Endothelial cell of umbilical vein (primary cell): ENCODE data around the gene SCLY. TPM values are rescaled to one million over a fixed set of nuclear protein-coding genes. Genes with fewer than 3 reads are reported as not detected.

ENCODE experiments used
- BruUV-seq: library from RNA; stranded (reverse); fragments of 400-500 nt; replicated peaks from 2 replicates; lab custom pipeline; 2021; lab: Mats Ljungman, UMichigan
- CTCF ChIA-PET: fragments of 300-600, 350-600 bp; sonication (Branson Sonifier 250); formaldehyde crosslinking; loops from one replicate; lab custom pipeline; 2021; ENCODE audit warnings: antibody characterized with exemption, inconsistent platforms; lab: Charles Lee
- POLR2A ChIA-PET: fragments of 300-600, 350-600 bp; sonication (Branson Sonifier 250); formaldehyde crosslinking; loops from one replicate; lab custom pipeline; 2021; ENCODE audit warnings: antibody characterized with exemption, inconsistent platforms; lab: Charles Lee
- DNase-seq: peaks from one replicate; pipeline ENCODE4 v3.0.0-alpha.2; 2011; ENCODE audit warnings: low read depth, low spot score
- FAIRE-seq: peaks from 2 replicates; lab custom pipeline; 2011; peaks lifted over from hg19 to GRCh38; lab: Jason Lieb, UNC
- H2AFZ ChIP-seq: 2 replicates; pipeline ENCODE4 v1.6.0; 2012; ENCODE audit warnings: low read depth, low read length, control low read depth, inconsistent platforms
- H3K27ac ChIP-seq: 2 replicates; pipeline ENCODE4 v1.5.1; 2011; ENCODE audit warnings: low read depth, mild to moderate bottlenecking, control low read depth, low read length, moderate library complexity; ENCODE audit not compliant: insufficient read depth
- H3K27me3 ChIP-seq, 2 experiments: 2 replicates each; pipeline versions ENCODE4 v1.6.0 to v1.6.1; 2011; ENCODE audit warnings: low read length in 2 of 2, mixed read lengths in 1 of 2; ENCODE audit not compliant: control insufficient read depth in 2 of 2, insufficient read depth in 2 of 2
- H3K36me3 ChIP-seq, 2 experiments: 2 replicates in 1 of 2; 3 replicates in 1 of 2; pipeline ENCODE4 v1.5.1; 2011; ENCODE audit warnings: low read length in 2 of 2, mild to moderate bottlenecking in 1 of 2, moderate library complexity in 1 of 2; ENCODE audit not compliant: control insufficient read depth in 2 of 2, insufficient read depth in 2 of 2; ENCODE audit errors: extremely low read depth in 1 of 2
- H3K4me1 ChIP-seq: 3 replicates; pipeline ENCODE4 v1.5.1; 2011; ENCODE audit warnings: mild to moderate bottlenecking, low read length; ENCODE audit not compliant: control insufficient read depth, insufficient read depth; ENCODE audit errors: extremely low read depth
- H3K4me2 ChIP-seq: 2 replicates; pipeline ENCODE4 v1.6.1; 2011; ENCODE audit warnings: low read length, control low read depth, mixed read lengths; ENCODE audit not compliant: insufficient read depth
- H3K4me3 ChIP-seq, 3 experiments: fragments of 200-600 bp in 1 of 3; sonication (generic), shearing (Covaris generic) in 1 of 3; replicated peaks in 1 of 3; 2 replicates each; pipeline ENCODE4 v1.5.1; 2011 to 2016; ENCODE audit warnings: control low read depth in 3 of 3, low read length in 3 of 3, mild to moderate bottlenecking in 2 of 3, inconsistent platforms in 1 of 3, low read depth in 1 of 3, moderate library complexity in 1 of 3; ENCODE audit not compliant: insufficient read depth in 1 of 3
- H3K79me2 ChIP-seq: 2 replicates; pipeline ENCODE4 v1.6.0; 2012; ENCODE audit warnings: low read length, inconsistent platforms; ENCODE audit not compliant: control insufficient read depth, insufficient read depth
- H3K9ac ChIP-seq: replicated peaks from 2 replicates; pipeline ENCODE3; 2011; ENCODE audit warnings: low read length, control low read depth; ENCODE audit not compliant: insufficient read depth; ENCODE audit errors: extremely low read depth
- H3K9me1 ChIP-seq: replicated peaks from 3 replicates; pipeline ENCODE4 v1.6.0; 2011; ENCODE audit warnings: mild to moderate bottlenecking, low read length; ENCODE audit not compliant: control insufficient read depth, insufficient read depth; ENCODE audit errors: extremely low read depth
- H3K9me3 ChIP-seq: replicated peaks from 2 replicates; pipeline ENCODE4 v1.5.1; 2012; ENCODE audit warnings: low read length, inconsistent platforms; ENCODE audit not compliant: control insufficient read depth, insufficient read depth
- H4K20me1 ChIP-seq: replicated peaks from 2 replicates; pipeline ENCODE3; 2011; ENCODE audit warnings: mild to moderate bottlenecking, low read length; ENCODE audit not compliant: control insufficient read depth, insufficient read depth; ENCODE audit errors: extremely low read depth
- FOS ChIP-seq: IDR thresholded peaks from 2 replicates; pipeline ENCODE4 v1.6.1; 2011; ENCODE audit warnings: mild to moderate bottlenecking, low read length, moderate library complexity, borderline replicate concordance; ENCODE audit not compliant: insufficient read depth
- MYC ChIP-seq: IDR thresholded peaks from one replicate; pipeline ENCODE4 v1.6.1; 2011; ENCODE audit warnings: mild to moderate bottlenecking, low read depth, low read length
- POLR2A ChIP-seq: IDR thresholded peaks from 2 replicates; pipeline ENCODE4 v1.6.1; 2012; ENCODE audit warnings: low read depth, mild to moderate bottlenecking, control low read depth, low read length
- dilution Hi-C: fragments of 300-500 bp; cut with MboI; formaldehyde crosslinking; loops from one replicate; pipeline ENCODE4 v1.15.0; 2019; ENCODE audit warnings: low sequenced_read_pairs; ENCODE audit not compliant: extremely low pct_ligation_motif_present
- intact Hi-C: fragments of 100-400 bp; cut with micrococcal nuclease; formaldehyde crosslinking; loops from one replicate; pipeline ENCODE4 v1.10.0; 2022
- polyA plus RNA-seq, 4 experiments: library from polyadenylated mRNA; depleted of rRNA in 3 of 4; stranded (reverse) in 3 of 4; unstranded in 1 of 4; fragments of >200 nt; gene quantifications; 2 replicates each; pipeline versions ENCODE4 v1.2.1 to v1.2.3, GENCODE V29; 2011 to 2012; ENCODE audit warnings: missing spikeins in 1 of 4
- total RNA-seq: library from RNA; stranded (reverse); gene quantifications from 2 replicates; pipeline ENCODE4 v1.2.3, GENCODE V29; 2021
- TF ChIP-seq, protein P1 (sequence below), 2 donors: IDR thresholded peaks; 1 replicate in 1 of 2; 2 replicates in 1 of 2; pipeline ENCODE4 v1.5.1; 2011; ENCODE audit warnings: low read length in 2 of 2, mild to moderate bottlenecking in 2 of 2, moderate library complexity in 2 of 2, control low read depth in 1 of 2, inconsistent platforms in 1 of 2, low read depth in 1 of 2; ENCODE audit not compliant: insufficient read depth in 1 of 2; ENCODE audit errors: extremely low read depth in 1 of 2

Gene SCLY
- total and polyA plus RNA-seq, 2 donors (not counting 3 experiments of a cell fraction or from before 2014, with no cell fraction given) = 22.6 to 32.7 TPM

DNA sequence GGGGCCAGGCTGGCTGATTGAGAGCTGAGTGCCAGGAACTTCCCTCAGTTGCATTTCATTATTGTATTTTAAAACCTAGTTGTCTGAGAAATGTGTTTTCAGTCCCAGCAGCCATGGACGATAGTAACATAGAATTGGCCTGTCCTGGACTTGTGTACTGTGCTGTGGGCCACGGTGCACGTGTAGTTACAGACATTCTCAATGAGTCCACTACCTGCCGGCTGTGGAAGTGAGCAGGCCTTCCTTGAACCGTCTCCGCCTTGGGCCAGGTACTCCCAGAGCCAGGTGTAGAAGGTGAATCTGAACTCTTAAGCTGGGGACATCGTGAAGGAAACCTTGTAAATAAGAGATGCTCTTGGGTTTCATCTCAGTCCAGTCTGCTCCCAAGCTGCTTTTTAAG lies 47.0 kb upstream of the SCLY start:
- H4K20me1 ChIP-seq = no peaks in the 10 kb centered on the region
- TF ChIP-seq, protein P1, sequence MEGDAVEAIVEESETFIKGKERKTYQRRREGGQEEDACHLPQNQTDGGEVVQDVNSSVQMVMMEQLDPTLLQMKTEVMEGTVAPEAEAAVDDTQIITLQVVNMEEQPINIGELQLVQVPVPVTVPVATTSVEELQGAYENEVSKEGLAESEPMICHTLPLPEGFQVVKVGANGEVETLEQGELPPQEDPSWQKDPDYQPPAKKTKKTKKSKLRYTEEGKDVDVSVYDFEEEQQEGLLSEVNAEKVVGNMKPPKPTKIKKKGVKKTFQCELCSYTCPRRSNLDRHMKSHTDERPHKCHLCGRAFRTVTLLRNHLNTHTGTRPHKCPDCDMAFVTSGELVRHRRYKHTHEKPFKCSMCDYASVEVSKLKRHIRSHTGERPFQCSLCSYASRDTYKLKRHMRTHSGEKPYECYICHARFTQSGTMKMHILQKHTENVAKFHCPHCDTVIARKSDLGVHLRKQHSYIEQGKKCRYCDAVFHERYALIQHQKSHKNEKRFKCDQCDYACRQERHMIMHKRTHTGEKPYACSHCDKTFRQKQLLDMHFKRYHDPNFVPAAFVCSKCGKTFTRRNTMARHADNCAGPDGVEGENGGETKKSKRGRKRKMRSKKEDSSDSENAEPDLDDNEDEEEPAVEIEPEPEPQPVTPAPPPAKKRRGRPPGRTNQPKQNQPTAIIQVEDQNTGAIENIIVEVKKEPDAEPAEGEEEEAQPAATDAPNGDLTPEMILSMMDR (IDR thresholded peaks at IDR 0.05; ENCODE audit: extremely low read depth in 1 of 2, insufficient read depth in 1 of 2, low read depth in 1 of 2, low read length in 2 of 2) = no peak
- TF ChIP-seq FOS (no peak), MYC (no peak), POLR2A (no peak)
- POLR2A ChIA-PET = no interaction called here
- no peaks in the 10 kb centered on the region for H3K79me2 ChIP-seq
- peaks cover 0 to 2% of the 10 kb centered on the region in 2 experiments for H3K36me3 ChIP-seq
- no peak overlapping the region for H3K9ac ChIP-seq
- H3K9me1 ChIP-seq = no peaks in the 10 kb centered on the region
- BruUV-seq = no TSS peak
- CTCF ChIA-PET = no interaction called here
- no peak overlapping the region for H3K4me3 ChIP-seq
- DNase-seq = no peak
- H3K4me1 ChIP-seq = no peaks in the 10 kb centered on the region
- H3K4me2 ChIP-seq = no peak overlapping the region
- intact Hi-C loops = no loop called here
- dilution Hi-C loops = no loop called here
- H3K27ac ChIP-seq = no peak overlapping the region
- no peak for FAIRE-seq
- H3K9me3 ChIP-seq = no peaks in the 10 kb centered on the region
- no peak overlapping the region for H2AFZ ChIP-seq
- no peaks in the 10 kb centered on the region for H3K27me3 ChIP-seq

DNA sequence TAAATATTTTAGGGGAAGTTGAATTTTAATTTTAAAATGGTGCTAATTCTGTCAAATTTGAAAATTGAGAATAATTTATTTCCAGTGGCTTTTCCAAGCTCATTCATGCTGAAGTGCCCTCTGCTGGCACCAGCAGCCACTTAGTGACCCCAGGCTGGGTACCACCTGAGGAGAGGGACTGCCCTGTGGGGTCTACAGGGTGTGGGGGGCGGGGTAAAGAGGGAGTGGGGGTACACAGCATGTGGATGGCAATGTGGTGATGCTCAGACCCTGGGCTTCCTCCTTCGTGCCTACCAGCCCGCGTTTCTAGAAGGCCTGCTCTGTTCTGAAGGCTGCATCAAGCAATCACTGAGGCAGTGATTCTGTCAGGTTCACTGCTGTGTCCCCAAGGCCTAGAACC lies 45.1 kb upstream of the SCLY start:
- no peak for FAIRE-seq
- CTCF ChIA-PET = interaction anchor here (0.5 to 1.6 kb wide), 10 partner anchors 9 to 434 kb away, joined by 3 to 8 read pairs (median 4); no protein-coding TSS in a partner anchor
- no peak overlapping the region for H3K9ac ChIP-seq

More for the DNA sequence above, 45.1 kb upstream of the SCLY start:
- H3K4me2 ChIP-seq = no peak overlapping the region
- no peak overlapping the region for H2AFZ ChIP-seq
- no peaks in the 10 kb centered on the region for H3K4me1 ChIP-seq
- no peak overlapping the region for H3K4me3 ChIP-seq
- dilution Hi-C loops = no loop called here
- no peaks in the 10 kb centered on the region for H3K9me3 ChIP-seq
- BruUV-seq = no TSS peak
- H3K79me2 ChIP-seq = no peaks in the 10 kb centered on the region
- TF ChIP-seq, protein P1 (IDR thresholded peaks at IDR 0.05; ENCODE audit: extremely low read depth in 1 of 2, insufficient read depth in 1 of 2, low read depth in 1 of 2, low read length in 2 of 2) = peak; percentile 20 to 21
- TF ChIP-seq POLR2A = no peak
- no peaks in the 10 kb centered on the region for H4K20me1 ChIP-seq
- intact Hi-C loops = loop anchor here (1.0 kb wide), 2 partner anchors 92 to 157 kb away; no protein-coding TSS in a partner anchor
- no peaks in the 10 kb centered on the region for H3K9me1 ChIP-seq
- DNase-seq = no peak
- no peaks in the 10 kb centered on the region for H3K27me3 ChIP-seq
- H3K27ac ChIP-seq = no peak overlapping the region
- POLR2A ChIA-PET = no interaction called here
- peaks cover 0 to 2% of the 10 kb centered on the region in 2 experiments for H3K36me3 ChIP-seq
